ENCODE data around the gene SNRK.

The SNRK gene

DNA sequence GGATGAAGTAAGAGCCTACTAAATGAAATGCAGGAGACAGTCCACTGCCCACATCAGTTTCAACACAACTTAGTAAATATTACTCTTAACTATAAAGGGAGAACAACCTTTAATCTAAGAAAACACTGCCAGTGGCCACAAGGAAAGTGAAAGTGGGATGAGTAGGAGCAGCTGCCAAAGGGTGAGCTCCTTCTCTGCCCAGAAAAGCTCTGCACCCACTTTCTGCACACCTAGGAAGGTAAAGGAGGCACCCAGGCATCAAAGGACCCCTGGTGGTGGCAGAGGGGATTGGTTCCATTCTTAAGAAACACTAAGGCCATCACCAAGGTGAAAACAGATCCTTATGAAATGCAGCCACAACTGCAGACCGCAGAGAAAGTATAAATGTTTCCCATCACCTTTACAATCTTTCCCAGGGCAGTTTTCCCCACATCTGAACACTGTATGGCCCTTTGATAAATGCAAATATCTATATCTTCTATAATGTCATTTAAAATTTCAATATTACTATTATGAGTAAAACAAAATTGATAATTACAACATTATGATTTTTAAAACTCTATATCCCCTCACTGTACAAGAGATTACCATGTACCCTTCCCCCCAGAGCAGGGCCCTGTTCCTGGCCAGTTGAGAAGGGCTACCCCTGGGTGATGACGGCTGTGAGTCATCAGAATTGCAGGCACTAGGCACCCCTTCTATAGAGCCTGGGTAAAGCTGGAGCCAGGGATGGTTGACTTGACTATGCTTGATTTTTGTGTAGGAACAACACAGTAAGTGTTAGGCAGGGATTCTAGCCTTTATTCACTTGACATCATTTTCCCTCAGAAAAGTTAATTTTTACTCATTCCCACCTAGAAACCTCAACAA is 92.0 kb downstream of the SNRK start:
- DNase-seq, result peak; percentile 0

DNA sequence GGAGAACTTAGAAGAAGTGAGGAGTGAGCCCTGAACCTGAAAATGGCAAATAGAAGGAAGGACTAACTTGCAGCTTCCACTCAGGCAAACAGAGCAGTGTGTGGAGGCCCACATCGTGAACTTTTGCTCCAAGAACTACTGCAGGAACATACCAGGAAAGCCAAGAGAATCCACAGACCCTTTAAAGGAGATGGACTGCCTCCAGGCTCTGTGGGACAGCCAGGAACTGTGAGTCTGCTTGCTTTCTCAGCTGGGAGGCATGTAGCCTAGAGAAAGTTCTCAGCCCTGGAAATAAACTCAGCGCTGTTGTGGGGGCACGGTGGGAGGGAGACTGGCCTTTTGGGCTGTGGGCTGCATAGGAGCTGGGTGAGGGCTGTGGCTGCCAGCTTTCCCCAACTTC is 93.0 kb downstream of the SNRK start:
- DNase-seq, result no peak

DNA sequence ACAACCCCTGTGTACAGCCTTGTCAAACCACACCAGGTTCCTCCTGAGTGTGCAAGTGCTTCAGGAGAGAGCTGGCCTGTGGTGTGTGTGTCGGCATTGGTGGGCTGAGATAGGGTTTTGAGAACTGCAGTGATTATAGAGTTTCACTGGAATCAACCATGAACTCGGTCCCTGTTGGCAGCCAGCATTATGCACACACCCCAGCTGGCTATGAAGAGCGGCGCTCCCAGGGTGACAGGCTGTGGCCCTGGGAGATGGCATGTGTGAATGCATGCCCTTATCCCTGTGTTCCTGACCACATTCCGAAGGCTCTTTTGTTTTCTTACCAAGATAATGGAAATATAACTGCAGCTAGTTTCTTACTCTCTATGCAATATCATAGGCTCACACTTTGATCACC is 101.8 kb downstream of the SNRK start:
- no peak for DNase-seq

DNA sequence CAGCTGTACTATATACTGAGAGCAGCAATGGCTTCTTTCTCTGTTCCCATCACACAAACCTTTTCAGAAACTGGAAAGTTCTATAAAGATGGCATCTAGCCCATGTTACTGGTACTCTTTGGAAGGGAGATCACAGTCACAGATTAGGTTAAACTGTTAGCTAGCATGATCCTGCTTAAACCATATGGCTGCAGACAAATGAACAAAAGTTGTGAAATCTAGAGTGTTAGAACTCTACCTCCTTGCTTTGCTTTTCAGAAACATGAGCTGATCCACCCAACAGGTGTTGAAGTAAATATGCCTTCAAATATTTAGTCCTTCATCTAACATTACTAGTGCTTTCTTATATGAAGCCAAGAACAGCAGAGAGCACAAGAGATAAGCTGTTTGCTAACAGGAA is 102.6 kb downstream of the SNRK start:
- no peak for DNase-seq

DNA sequence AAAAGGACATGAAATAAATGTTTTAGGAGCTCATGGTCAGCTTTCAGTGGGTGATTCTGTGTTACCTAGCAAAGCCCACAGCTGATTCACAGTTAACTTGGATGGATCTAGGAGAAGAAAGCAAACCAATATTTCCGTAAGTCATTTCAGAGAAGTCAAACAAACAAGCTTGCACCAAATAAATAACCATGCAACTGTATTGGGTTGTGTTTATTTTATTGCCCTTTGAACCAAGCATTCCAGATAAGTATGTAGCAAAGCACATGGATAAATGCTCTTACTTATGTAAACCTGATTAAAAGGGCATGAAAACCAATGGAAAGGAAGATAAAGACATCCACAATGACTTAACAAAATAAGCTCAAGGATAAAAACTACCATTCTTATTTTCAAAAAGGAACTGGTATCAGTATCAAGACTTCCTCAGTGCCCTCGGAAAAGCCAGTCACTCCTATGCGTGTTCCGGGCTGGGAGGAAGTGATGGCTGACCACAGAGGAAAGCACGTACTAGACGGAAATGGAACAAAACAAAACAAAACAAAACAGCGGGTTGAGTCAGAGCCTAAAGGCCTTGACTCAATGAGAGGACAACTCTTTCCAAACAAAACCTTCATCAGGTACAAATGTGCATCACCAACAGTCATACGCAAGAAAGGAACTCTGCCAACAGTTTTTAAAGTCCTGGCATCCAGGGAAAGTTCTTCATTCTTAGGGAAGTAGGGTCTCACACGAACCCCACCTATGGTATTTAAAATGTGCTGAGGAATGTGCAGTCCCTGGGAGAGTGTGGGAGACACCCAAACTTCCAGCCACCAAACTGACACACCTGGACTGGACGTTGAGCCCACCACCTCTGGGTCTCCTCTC is 103.3 kb downstream of the SNRK start:
- DNase-seq, result no peak

DNA sequence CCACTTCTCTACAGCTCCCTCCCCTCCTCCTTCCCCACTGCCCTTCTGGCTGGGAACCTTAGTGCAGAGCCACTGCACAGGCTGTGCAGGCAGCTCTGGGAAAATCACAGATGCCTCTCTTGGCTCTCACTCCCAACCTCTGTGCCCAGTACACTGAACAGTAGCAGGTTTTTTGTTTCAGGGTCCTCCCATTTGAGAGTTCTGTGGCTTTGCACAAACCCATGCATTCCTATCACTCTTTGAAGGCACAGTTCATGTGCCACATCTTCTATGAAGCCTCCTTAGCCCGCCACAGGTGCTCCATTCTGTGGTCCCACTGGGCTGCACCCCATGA is 103.9 kb downstream of the SNRK start:
- DNase-seq, result no peak

DNA sequence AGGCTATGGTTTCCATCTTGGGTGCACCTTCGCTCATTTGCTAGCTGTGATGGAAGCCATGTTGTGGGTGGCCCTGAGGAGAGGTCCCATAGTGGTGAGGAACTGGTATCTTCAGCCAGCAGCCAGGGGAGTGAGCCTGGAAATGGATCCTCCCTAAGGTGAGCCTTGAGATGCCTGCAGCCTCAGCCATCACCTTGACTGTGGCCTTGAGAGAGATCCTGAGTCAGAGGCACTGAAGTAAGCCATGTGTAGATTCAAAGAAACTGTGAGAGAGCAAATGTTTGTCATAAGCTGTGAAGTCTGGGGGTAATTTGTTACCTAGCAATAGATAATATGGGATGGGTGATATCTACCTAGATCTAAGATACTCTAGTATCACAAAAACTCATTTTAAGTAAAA is 105.3 kb downstream of the SNRK start:
- no peak for DNase-seq

- no peak for DNase-seq
Observed at GRCh38 chr3:43394041-43394554, 107.8 kb downstream of the SNRK start.

- no peak for DNase-seq
Observed at GRCh38 chr3:43399034-43399433, 112.7 kb downstream of the SNRK start.

DNA sequence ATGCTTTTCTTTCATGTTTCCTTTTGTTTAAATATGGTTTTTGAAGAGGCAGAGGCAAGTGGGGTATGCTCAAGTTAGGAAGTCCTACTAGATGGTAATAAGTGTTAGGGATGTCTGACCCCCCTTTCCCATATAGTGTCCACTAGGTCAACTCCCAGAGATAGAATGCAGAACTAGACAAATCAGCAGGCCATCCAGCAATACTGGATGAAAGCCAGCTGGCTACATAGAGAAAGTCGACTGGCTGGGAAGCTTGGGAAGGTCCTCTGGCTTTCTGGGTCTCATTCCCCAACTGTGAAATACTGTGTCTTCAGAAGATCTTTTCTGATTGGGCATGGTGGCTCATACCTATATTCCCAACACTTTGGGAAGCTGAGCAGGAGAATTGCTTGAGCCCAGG is 113.8 kb downstream of the SNRK start:
- DNase-seq, result no peak

All from DMS79 (cell line).